Stimulated activated CD4-positive, alpha-beta T cell treated with anti-CD3 and anti-CD28 coated beads, Interleukin-1b, Interleukin-23, amount 100 ng/mL, for 48 hours (primary cell): ENCODE measurements around the gene BCAR3.
"Not testable (repeated sequence)": the region's sequence is repeated elsewhere in the genome, so short reads cannot be mapped to it uniquely, and the experiment has no call there.

Experiments
- DNase-seq: peaks from one replicate; pipeline ENCODE4 v3.0.0-alpha.2; 2020

Gene BCAR3

GRCh38 chr1:93574511-93574910 lies 107.1 kb downstream of the BCAR3 start:
- DNase-seq: no peak

DNA sequence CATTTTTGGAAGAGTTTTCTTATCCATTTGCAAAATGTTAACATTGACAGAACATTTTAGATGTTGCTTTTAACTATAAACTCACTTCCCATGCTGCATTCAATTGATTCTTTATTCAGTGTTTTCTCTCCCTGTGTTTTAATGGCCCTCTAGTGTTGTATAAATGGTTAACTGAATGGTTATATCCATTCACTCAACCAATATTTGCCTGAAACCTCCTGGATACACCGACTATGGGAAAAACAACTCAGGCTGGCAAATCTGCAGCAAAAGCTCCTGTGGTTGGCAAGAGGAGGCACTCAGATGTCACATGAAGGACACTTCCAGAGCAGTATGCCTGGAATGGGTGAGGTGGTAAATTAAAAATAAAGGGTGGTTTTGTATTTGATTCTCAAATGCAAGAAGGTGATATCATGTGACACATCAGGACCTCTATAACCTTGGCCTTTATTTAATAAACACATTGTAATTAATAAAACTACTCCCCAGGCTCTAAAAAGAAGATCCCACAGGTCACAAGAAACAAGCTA lies 107.6 kb downstream of the BCAR3 start:
- DNase-seq: no peak

DNA sequence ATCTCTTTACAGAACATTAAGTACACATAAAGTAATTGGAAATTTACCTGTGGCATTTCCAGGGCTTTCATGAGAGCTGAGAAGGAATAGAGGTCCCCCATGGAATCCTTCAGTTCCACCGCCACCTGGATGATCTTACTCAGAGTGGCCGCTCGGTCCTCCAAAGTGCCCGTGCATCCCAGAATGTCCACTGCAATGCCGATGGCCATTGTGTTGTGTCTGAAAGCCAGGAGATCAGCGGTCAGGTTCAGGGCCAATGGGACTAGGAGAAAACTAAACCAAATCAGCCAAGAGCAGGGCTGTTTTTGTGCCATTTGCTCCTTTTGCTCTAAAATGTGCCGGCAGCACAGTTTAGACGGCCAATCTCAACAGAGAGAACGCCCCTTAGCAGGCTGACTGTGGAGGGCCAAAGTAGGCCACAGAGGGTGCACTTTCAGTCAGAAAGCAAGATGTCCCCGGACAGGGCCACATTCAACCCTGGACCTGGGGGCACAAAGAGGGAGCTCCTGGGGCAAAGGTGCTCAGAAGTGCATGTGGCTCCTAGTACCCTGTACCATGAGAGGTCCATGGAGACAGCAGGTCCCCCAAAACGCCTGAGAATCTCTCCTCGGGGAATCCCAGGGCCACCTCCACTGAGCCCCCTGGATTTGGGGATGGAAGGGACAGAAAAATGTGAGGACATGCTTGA lies 109.9 kb downstream of the BCAR3 start:
- no peak for DNase-seq

DNA sequence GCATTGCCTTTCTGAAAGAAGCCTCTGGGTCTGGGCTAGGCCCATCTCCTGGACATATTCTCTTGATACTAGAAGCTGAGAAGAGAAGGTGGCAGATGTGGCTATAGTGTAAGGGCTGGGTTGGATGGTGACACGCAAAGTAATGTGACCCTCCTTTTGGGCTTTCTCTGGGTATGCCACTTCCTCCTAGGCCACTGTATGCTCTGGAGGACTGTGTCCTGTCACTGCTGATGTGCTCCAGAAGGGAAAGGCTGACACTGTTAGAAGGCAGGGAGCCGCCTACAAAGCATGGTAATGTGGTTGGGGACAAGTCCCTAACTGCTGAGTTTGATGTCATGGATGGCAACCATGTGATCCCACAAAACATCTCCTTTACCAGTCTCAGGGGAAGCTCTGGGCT lies 112.1 kb downstream of the BCAR3 start:
- DNase-seq: no peak

GRCh38 chr1:93567255-93567918 lies 114.2 kb downstream of the BCAR3 start:
- peak; percentile 27 for DNase-seq

GRCh38 chr1:93566227-93566626 lies 115.4 kb downstream of the BCAR3 start:
- DNase-seq: no peak

DNA sequence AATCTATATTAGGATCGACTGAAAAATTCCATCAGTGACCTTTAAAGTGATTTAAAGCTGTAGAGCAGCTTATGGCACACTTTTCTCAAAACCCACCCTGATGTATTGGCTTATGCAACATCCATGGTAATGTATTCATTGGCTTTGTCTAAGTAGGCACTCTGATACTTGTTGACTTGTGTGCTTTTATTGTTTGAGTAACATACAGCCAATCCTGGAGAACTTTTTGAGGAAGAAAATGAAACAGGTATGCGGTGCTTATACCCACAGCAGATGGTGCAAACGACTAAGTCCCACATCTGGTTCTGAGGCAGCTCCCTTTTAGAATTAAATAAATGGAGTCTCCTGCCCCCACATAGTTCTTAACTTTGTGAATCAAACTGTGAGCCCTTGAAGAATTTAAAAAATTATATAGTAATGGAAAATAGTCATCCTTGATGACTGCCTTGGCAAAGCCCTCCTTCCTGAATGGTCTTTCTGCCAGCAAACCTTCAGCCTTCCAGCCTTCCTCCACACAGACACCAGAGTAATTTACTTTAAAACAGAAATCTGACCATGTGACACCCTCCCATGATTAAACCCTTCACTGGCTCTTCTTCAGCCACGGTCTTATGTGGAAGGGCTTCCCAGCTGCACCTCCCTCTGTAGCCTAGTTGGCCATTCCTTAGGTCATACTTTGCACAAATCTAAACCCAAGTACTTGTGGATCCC lies 116.0 kb downstream of the BCAR3 start:
- DNase-seq: no peak

DNA sequence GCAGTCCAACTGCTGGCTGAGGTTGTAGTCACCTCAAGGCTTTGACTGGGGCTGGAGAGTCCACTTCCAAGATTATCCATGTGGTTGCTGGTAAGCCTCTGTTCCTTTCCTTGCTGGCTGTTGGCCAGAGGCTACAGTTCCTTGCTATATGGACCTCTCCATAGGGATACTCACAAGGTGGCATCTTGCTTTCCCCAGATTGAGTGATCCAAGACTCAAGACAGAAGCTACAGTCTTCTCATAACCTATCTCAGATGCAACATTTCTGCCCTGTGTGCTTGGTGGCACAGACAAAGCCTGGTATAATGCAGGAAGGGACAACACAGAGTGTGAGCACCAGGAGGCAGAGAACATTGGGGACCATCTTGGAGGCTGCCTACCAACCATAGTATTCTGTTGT lies 121.9 kb downstream of the BCAR3 start:
- no peak for DNase-seq

GRCh38 chr1:93559045-93559444 lies 122.6 kb downstream of the BCAR3 start:
- DNase-seq: no peak

DNA sequence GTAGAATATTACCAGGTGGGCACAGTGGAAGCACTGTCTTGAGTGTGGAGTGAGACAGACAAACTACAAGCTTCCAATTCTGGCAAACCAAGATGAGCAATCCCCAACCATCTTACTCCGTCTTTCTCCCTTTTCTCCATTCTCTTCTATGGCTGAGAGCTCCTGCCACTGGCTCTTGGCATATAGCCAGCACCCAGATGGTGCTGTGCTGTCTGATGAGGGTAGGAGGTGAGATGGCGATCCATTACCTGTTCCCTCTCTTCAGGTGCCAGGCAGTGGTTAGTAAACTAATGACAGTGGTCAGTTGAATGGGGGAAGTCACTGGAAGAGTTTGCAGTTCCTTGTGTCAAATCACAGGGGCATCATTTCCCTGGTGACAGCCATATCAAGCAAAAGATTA lies 125.3 kb downstream of the BCAR3 start:
- no peak for DNase-seq

DNA sequence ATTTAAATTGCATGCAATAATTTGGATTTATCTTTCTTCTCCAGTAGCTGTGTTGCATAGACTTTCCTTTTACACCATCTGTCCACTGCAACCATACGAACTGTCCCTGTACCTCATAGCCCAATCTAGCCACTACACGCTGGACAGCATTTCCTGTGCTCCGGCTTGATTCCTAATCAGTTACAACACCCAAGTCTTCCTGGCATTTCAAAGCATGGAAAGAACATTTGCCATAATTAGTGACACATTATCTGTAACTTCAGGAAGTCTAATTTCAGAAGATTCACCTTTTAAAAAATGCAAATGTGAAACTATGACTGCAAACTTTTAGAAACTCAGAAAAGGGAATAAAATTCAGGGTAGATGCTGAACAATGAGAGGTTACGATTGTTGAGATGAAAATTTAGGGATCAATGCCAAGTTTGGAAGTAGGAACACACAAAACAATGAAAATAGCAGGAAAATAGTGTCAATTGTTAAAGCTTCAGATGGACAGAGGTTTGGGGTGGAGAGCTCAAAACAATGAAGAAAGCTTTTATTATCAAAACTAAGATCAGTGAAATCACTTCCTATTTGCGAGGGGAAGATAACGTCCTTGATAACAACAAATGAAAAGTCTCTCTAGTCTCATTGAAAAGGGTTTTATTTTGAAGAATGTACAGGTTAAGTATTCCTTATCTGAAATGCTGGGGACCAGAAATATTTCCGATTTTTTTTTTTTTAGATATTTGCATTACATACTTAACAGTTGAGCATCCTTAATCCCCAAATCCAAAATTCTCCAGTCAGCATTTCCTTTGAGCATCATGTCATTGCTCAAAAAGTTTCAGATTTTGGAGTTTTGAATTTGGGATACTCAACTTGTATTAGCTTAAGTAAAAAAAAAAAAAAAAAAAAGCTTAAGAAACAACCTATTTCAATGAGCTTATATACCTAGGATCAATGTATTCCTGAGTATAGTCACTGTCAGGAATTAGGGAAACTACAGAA lies 126.5 kb downstream of the BCAR3 start:
- DNase-seq: no peak

DNA sequence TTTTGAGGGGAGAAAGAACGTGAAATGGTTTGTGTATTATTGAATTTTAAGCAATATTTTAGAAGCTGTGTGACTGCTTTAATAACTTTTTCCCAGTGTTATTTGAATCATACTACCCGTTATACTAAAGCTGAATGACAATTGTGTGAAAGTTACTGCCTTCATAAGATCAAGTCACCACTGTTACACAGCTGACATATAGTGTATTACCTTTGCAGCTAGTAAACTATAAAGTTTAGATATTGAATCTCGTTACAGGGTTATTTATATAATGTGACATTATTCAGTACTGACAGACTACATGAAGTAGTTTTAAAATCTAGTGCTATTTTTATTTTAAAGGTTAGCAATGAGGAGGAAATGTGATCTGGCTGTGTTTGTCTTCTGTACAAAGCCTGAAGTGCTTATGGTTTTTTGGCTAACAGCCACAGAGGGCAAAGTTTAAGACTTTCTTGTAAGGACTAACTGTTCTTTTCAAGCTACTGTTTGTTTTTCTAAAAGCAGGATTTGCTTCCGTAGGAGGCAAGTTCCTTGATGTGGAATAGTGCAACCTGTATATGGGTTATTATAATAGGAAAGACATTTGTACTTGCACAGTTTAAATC lies 127.6 kb downstream of the BCAR3 start:
- DNase-seq: not testable (repeated sequence)

- DNase-seq: no peak
Measured at GRCh38 chr1:93552741-93553455, 128.7 kb downstream of the BCAR3 start.

DNA sequence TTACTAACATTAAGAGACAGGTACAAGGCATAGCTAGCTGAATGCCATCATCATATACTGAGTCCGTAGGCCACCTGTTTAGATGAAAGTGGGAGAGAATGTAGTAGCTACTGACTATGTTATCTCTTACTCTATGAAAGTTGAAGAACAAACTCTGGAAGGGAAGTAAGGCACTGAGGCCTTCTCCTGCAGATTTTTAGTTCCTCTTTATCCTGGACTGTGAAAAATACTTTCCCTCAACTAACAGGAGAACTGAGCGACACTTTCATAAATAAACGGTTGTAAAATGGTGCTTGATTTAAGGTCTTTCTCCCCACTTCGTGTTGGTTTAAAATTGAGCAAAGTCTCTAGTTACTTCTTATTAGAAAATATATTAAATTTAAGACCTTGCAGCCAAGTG lies 131.8 kb downstream of the BCAR3 start:
- no peak for DNase-seq

- no peak for DNase-seq
Measured at GRCh38 chr1:93549131-93549530, 132.5 kb downstream of the BCAR3 start.

- DNase-seq: no peak
Measured at GRCh38 chr1:93546162-93546863, 135.3 kb downstream of the BCAR3 start.

- no peak for DNase-seq
Measured at GRCh38 chr1:93542398-93542797, 139.2 kb downstream of the BCAR3 start.

- no peak for DNase-seq
Measured at GRCh38 chr1:93541045-93541444, 140.6 kb downstream of the BCAR3 start.

DNA sequence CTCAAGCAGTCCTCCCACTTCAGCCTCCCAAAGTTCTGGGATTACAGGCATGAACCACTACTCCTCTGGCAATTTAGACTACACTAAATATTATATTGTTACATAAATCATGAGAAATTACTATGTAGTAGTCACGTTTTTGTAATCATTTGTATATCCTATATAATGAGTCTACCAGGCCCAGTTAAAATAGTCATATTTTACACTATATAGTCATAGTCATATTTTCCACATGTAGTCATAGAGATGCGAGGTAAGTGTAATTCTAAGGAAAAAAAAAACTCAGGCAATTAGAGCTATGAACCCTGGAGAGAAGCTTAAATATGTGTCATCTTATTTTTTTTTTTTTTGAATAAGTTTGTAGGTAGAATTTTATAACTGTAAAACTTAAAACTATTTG lies 143.7 kb downstream of the BCAR3 start:
- no peak for DNase-seq

DNA sequence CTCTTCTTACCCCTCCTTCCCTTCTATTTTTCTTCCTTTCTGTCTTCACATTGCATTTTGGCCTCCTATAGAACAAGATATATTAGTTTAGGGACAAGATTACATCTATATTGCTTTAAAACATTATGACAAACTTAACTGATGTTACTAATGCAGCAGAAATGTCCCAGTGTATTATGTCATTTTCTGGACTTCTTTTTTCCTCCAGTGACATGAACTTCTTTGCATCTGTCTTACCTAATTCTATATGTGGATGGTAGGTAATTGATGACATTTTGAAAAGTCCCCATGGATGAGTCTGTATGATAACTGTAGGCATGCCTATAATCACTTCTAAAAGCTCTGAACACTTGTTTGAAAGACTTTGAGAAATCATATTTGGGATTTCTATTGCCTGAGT lies 144.2 kb downstream of the BCAR3 start:
- no peak for DNase-seq

GRCh38 chr1:93533677-93534076 lies 148.0 kb downstream of the BCAR3 start:
- DNase-seq: no peak
